HuH-7.5 (cell line): ENCODE measurements around the gene RHOXF2.

Experiments used
- DNase-seq: peaks from one replicate; pipeline ENCODE4 v3.0.0; 2011; ENCODE audit warnings: low spot score

RHOXF2 gene

GRCh38 chrX:120200851-120201250 lies 42.4 kb downstream of the RHOXF2 start:
- DNase-seq = no peak

- no peak for DNase-seq
Measured at GRCh38 chrX:120205816-120206753, 47.7 kb downstream of the RHOXF2 start.

GRCh38 chrX:120207009-120207605 lies 48.7 kb downstream of the RHOXF2 start:
- DNase-seq = no peak

GRCh38 chrX:120213438-120214265 lies 55.2 kb downstream of the RHOXF2 start:
- DNase-seq = peak; percentile 34
